Lower leg skin (tissue), 3 donors: Measurements from ENCODE around the gene C22orf39.

Source experiments
- CTCF ChIP-seq, 3 donors: fragments of 450-650 bp; IDR thresholded peaks; one replicate each; pipeline ENCODE4 v1.5.1; 2016; ENCODE audit warnings: antibody characterized with exemption in 3 of 3, mild to moderate bottlenecking in 3 of 3, moderate library complexity in 2 of 3
- POLR2A ChIP-seq, 2 donors: fragments of 450-650 bp; IDR thresholded peaks; one replicate each; pipeline ENCODE4 v1.6.1; 2016 to 2017; ENCODE audit warnings: antibody characterized with exemption in 2 of 2, mild to moderate bottlenecking in 1 of 2, moderate library complexity in 1 of 2

GRCh38 chr22:19401483-19401882, 46.0 kb downstream of the C22orf39 start:
- TF ChIP-seq CTCF (IDR thresholded peaks at IDR 0.05) (no peak), POLR2A (IDR thresholded peaks at IDR 0.05) (no peak)
